H1 (cell line): ENCODE results near the gene KRT13. TPM values are rescaled to one million over a fixed set of nuclear protein-coding genes. Genes with fewer than 3 reads are reported as not detected.

ENCODE experiments used
- CTCF ChIA-PET: fragments of 300-600 bp; sonication (Branson Sonifier 250); formaldehyde crosslinking; loops from one replicate; lab custom pipeline; 2021; ENCODE audit not compliant: partially characterized antibody; lab: Charles Lee
- POLR2A ChIA-PET: fragments of 300-600 bp; sonication (Branson Sonifier 250); formaldehyde crosslinking; loops from one replicate; lab custom pipeline; 2021; ENCODE audit warnings: inconsistent platforms; ENCODE audit not compliant: partially characterized antibody; lab: Charles Lee
- DNase-seq, 2 experiments: peaks; one replicate each; pipeline versions ENCODE4 v3.0.0 to v3.0.0-alpha.2; 2010 to 2022; ENCODE audit warnings: low spot score in 2 of 2, low read depth in 1 of 2, mixed read lengths in 1 of 2
- FAIRE-seq: peaks from 2 replicates; lab custom pipeline; 2011; peaks lifted over from hg19 to GRCh38; lab: Jason Lieb, UNC
- H2AFZ ChIP-seq: 2 replicates; pipeline ENCODE4 v1.8.1; 2012; ENCODE audit warnings: low read length, inconsistent platforms
- H2AK5ac ChIP-seq: 2 replicates; pipeline ENCODE4 v1.6.1; 2013; ENCODE audit warnings: low read depth, low read length
- H2BK120ac ChIP-seq: replicated peaks from 2 replicates; pipeline ENCODE3; 2013; ENCODE audit warnings: low read depth, low read length, inconsistent platforms
- H2BK12ac ChIP-seq: 2 replicates; pipeline ENCODE4 v1.6.1; 2013; ENCODE audit warnings: low read depth, low read length
- H2BK15ac ChIP-seq: 2 replicates; pipeline ENCODE4 v1.6.1; 2013; ENCODE audit warnings: low read length
- H2BK20ac ChIP-seq: 2 replicates; pipeline ENCODE4 v1.6.1; 2013; ENCODE audit warnings: low read length
- H2BK5ac ChIP-seq: 2 replicates; pipeline ENCODE4 v1.6.1; 2013; ENCODE audit warnings: low read depth, low read length
- H3K14ac ChIP-seq: 2 replicates; pipeline ENCODE4 v1.6.1; 2013; ENCODE audit warnings: inconsistent platforms; ENCODE audit not compliant: insufficient read length
- H3K18ac ChIP-seq: 2 replicates; pipeline ENCODE4 v1.6.1; 2013; ENCODE audit warnings: low read length; ENCODE audit errors: extremely low read depth
- H3K23ac ChIP-seq: 2 replicates; pipeline ENCODE4 v1.6.1; 2013; ENCODE audit warnings: inconsistent platforms; ENCODE audit not compliant: insufficient read length
- H3K23me2 ChIP-seq: 2 replicates; pipeline ENCODE4 v1.6.1; 2013; ENCODE audit warnings: low read depth, low read length
- H3K27ac ChIP-seq: 2 replicates; pipeline ENCODE4 v1.6.1; 2011; ENCODE audit warnings: low read depth, low read length, inconsistent platforms
- H3K27me3 ChIP-seq, 4 experiments: replicated peaks in 1 of 4; 1 replicate in 1 of 4; 2 replicates in 3 of 4; pipeline versions ENCODE4 v1.6.1 to v1.8.1; 2011 to 2013; ENCODE audit warnings: low read length in 3 of 4, mild to moderate bottlenecking in 3 of 4, inconsistent platforms in 2 of 4, mixed read lengths in 2 of 4, moderate library complexity in 1 of 4; ENCODE audit not compliant: control insufficient read depth in 3 of 4, insufficient read depth in 3 of 4; ENCODE audit errors: extremely low read depth in 1 of 4
- H3K36me3 ChIP-seq, 4 experiments: 2 replicates each; pipeline versions ENCODE4 v1.6.1 to v1.8.1; 2011 to 2013; ENCODE audit warnings: mild to moderate bottlenecking in 4 of 4, low read length in 3 of 4, moderate library complexity in 2 of 4, control low read depth in 1 of 4, inconsistent platforms in 1 of 4; ENCODE audit not compliant: insufficient read depth in 4 of 4, control insufficient read depth in 2 of 4
- H3K4ac ChIP-seq: replicated peaks from 2 replicates; pipeline ENCODE3; 2013; ENCODE audit warnings: low read length, low read depth, mixed read lengths, inconsistent platforms; ENCODE audit not compliant: insufficient read length
- H3K4me1 ChIP-seq, 4 experiments: replicated peaks in 1 of 4; 1 replicate in 1 of 4; 2 replicates in 3 of 4; pipeline versions ENCODE4 v1.6.1 to v1.8.1; 2011 to 2013; ENCODE audit warnings: low read length in 3 of 4, inconsistent platforms in 2 of 4, mixed read lengths in 1 of 4; ENCODE audit not compliant: insufficient read depth in 4 of 4, control insufficient read depth in 3 of 4
- H3K4me2 ChIP-seq, 2 experiments: 2 replicates each; pipeline versions ENCODE4 v1.6.1 to v1.8.1; 2011 to 2013; ENCODE audit warnings: low read depth in 2 of 2, low read length in 2 of 2, control low read depth in 1 of 2, inconsistent platforms in 1 of 2, mild to moderate bottlenecking in 1 of 2; ENCODE audit not compliant: insufficient read depth in 1 of 2
- H3K4me3 ChIP-seq, 4 experiments: fragments of 200-600, 300-600 bp in 1 of 4; sonication (generic), shearing (Covaris generic), sonication (Bioruptor Twin) in 1 of 4; 2 replicates each; pipeline versions ENCODE4 v1.5.1 to v1.8.1; 2011 to 2016; ENCODE audit warnings: low read length in 4 of 4, low read depth in 3 of 4, control low read depth in 2 of 4, inconsistent platforms in 2 of 4, mild to moderate bottlenecking in 2 of 4, mixed read lengths in 1 of 4, moderate library complexity in 1 of 4; ENCODE audit not compliant: insufficient read depth in 2 of 4; ENCODE audit errors: extremely low read depth in 1 of 4
- H3K56ac ChIP-seq: replicated peaks from 2 replicates; pipeline ENCODE3; 2013; ENCODE audit warnings: low read depth, mild to moderate bottlenecking, mixed read lengths, low read length, inconsistent platforms; ENCODE audit not compliant: insufficient read length
- H3K79me1 ChIP-seq: 2 replicates; pipeline ENCODE4 v1.6.1; 2013; ENCODE audit warnings: low read depth, low read length, control low read depth
- H3K79me2 ChIP-seq, 2 experiments: 2 replicates each; pipeline versions ENCODE4 v1.6.1 to v1.8.1; 2012 to 2013; ENCODE audit warnings: low read length in 2 of 2, mild to moderate bottlenecking in 2 of 2, inconsistent platforms in 1 of 2; ENCODE audit not compliant: insufficient read depth in 2 of 2, control insufficient read depth in 1 of 2
- H3K9ac ChIP-seq, 4 experiments: replicated peaks in 1 of 4; 1 replicate in 1 of 4; 2 replicates in 3 of 4; pipeline versions ENCODE4 v1.6.1 to v1.8.1; 2011 to 2013; ENCODE audit warnings: low read depth in 3 of 4, low read length in 3 of 4, control low read depth in 2 of 4, mild to moderate bottlenecking in 2 of 4, moderate library complexity in 2 of 4, inconsistent platforms in 1 of 4; ENCODE audit errors: extremely low read depth in 1 of 4
- H3K9me3 ChIP-seq, 2 experiments: 2 replicates each; pipeline versions ENCODE4 v1.6.1 to v1.8.1; 2012 to 2013; ENCODE audit warnings: mild to moderate bottlenecking in 2 of 2, moderate library complexity in 2 of 2, control low read depth in 1 of 2, inconsistent platforms in 1 of 2, low read depth in 1 of 2, low read length in 1 of 2, mixed read lengths in 1 of 2; ENCODE audit not compliant: insufficient read depth in 2 of 2
- H4K20me1 ChIP-seq, 2 experiments: replicated peaks in 1 of 2; 2 replicates each; pipeline versions ENCODE3 to v1.8.1; 2011 to 2013; ENCODE audit warnings: inconsistent platforms in 2 of 2, low read length in 2 of 2, mild to moderate bottlenecking in 1 of 2; ENCODE audit not compliant: insufficient read depth in 2 of 2, control insufficient read depth in 1 of 2
- H4K5ac ChIP-seq: 2 replicates; pipeline ENCODE4 v1.6.1; 2013; ENCODE audit warnings: low read length, low read depth, mixed read lengths, inconsistent platforms; ENCODE audit not compliant: insufficient read length
- H4K8ac ChIP-seq: 2 replicates; pipeline ENCODE4 v1.8.0; 2013; ENCODE audit warnings: mild to moderate bottlenecking, moderate library complexity, low read length, inconsistent platforms; ENCODE audit not compliant: insufficient read depth; ENCODE audit errors: extremely low read depth
- H4K91ac ChIP-seq: replicated peaks from 2 replicates; pipeline ENCODE3; 2013; ENCODE audit warnings: low read length, mixed read lengths, inconsistent platforms; ENCODE audit not compliant: insufficient read length
- ATF2 ChIP-seq: IDR thresholded peaks from 2 replicates; pipeline ENCODE4 v1.6.1; 2012; ENCODE audit warnings: low read length, inconsistent platforms
- BACH1 ChIP-seq: IDR thresholded peaks from 2 replicates; pipeline ENCODE4 v1.6.1; 2012; ENCODE audit warnings: low read length, improper control_type of control experiment
- CBX8 ChIP-seq: fragments of 300-800, 300-1000 bp; sonication (generic); IDR thresholded peaks from 2 replicates; pipeline ENCODE4 v1.7.1; 2016; ENCODE audit warnings: low read depth, low read length, borderline replicate concordance
- EP300 ChIP-seq, 2 experiments: IDR thresholded peaks; 1 replicate in 1 of 2; 2 replicates in 1 of 2; pipeline ENCODE4 v1.6.1; 2011 to 2012; ENCODE audit warnings: low read depth in 2 of 2, low read length in 2 of 2, mild to moderate bottlenecking in 2 of 2, borderline replicate concordance in 1 of 2, inconsistent platforms in 1 of 2, moderate library complexity in 1 of 2
- FOSL1 ChIP-seq: IDR thresholded peaks from 2 replicates; pipeline ENCODE4 v1.6.1; 2011; ENCODE audit warnings: mild to moderate bottlenecking, low read depth, low read length, moderate library complexity; ENCODE audit not compliant: insufficient read depth
- PHF8 ChIP-seq: fragments of 200-600 bp; sonication (generic); conservative IDR thresholded peaks from 2 replicates; pipeline ENCODE4 v1.7.1; 2012; ENCODE audit warnings: low read depth, mild to moderate bottlenecking, inconsistent platforms, low read length, moderate library complexity
- POU5F1 ChIP-seq: IDR thresholded peaks from 2 replicates; pipeline ENCODE4 v1.6.1; 2011; ENCODE audit warnings: low read depth, mild to moderate bottlenecking, low read length, moderate library complexity
- SIX5 ChIP-seq: IDR thresholded peaks from 2 replicates; pipeline ENCODE4 v1.6.1; 2011; ENCODE audit warnings: mild to moderate bottlenecking, low read depth, low read length
- WGBS, 2 experiments: shearing (Covaris generic) in 1 of 2; methylation state at CpG; one replicate each; pipeline versions ENCODE4 v1.1.6 to v1.1.7; 2013 to 2015; ENCODE audit warnings: low lambda C conversion rate in 2 of 2, mixed read lengths in 2 of 2, inconsistent platforms in 1 of 2, low coverage in 1 of 2, missing lambda C conversion rate in 1 of 2; ENCODE audit not compliant: insufficient replicate concordance in 2 of 2, insufficient coverage in 1 of 2, insufficient read length in 1 of 2; ENCODE audit errors: extremely low coverage in 1 of 2, missing lambda C conversion rate in 1 of 2; 5-methylcytosine and 5-hydroxymethylcytosine counted together
- polyA plus RNA-seq, 7 experiments: library from polyadenylated mRNA; depleted of rRNA in 3 of 7; stranded (reverse) in 5 of 7; unstranded in 2 of 7; fragments of >200 nt in 5 of 7; fragments of 200-250 nt in 2 of 7; gene quantifications; 1 replicate in 5 of 7; 2 replicates in 1 of 7; 4 replicates in 1 of 7; pipeline versions ENCODE4 v1.2.1 to v1.2.3, GENCODE V29; 2011 to 2013; ENCODE audit warnings: missing spikeins in 2 of 7, mixed read lengths in 2 of 7
- total RNA-seq: library from RNA; stranded (reverse); fragmentation: NEBNext Ultra II Directional; extraction: Animal tissue kit (Norgen Biotek cat#: 25700); gene quantifications from 2 replicates; pipeline ENCODE4 v1.2.1, GENCODE V29; 2021
- TF ChIP-seq, protein P1 (sequence below): IDR thresholded peaks from 2 replicates; pipeline ENCODE4 v1.6.1; 2011; ENCODE audit warnings: low read length, improper control_type of control experiment

Gene KRT13
- total and polyA plus RNA-seq, 2 of the 8 experiments (the other 6 are each of a cell fraction or from before 2014, with no cell fraction given) = 0.09 TPM; not detected in 1

DNA sequence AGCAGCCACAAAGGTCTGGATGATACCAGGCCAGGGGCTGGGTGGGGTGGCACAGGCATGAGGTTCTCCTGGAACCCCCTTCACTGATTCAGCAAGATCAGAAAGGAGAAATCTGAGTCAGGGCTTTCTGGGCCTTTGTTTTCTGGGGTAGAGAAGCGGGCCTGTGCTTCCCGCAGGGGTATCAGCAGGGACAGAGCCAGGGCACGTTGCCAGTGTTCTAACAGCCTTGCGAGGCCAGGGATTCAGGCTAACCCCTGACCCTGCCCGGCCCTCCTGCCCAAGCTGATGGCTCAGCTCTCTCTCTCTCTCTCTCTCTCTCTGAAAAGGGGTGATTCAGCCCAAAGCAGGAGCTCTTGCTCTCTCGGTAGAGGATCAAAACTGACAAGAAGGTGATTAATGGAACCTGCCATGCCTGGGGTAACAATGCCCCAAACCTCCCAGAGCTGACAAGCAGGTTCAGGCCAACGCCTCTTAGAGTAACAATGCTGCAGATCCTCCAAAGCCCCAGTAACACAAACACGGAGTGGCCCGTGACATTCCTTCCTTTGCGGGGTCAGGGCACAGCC is 2.0 kb upstream of the KRT13 start:
- no peak overlapping the region for H3K4ac ChIP-seq
- no peak overlapping the region for H4K91ac ChIP-seq
- H3K4me3 ChIP-seq = no peak overlapping the region
- H3K27me3 ChIP-seq = no peaks in the 10 kb centered on the region
- no peaks in the 10 kb centered on the region for H3K9me3 ChIP-seq
- no peak overlapping the region for H4K5ac ChIP-seq
- H2BK12ac ChIP-seq = no peak overlapping the region
- H3K27ac ChIP-seq = no peak overlapping the region
- no peak for DNase-seq
- H2BK20ac ChIP-seq = no peak overlapping the region
- no peak overlapping the region for H3K4me2 ChIP-seq
- POLR2A ChIA-PET = interaction anchor here (1.3 to 1.9 kb wide), 3 partner anchors 9 to 37 kb away, joined by 3 to 8 read pairs (median 3); partner anchors contain the start of gene KRT19
- peaks cover 0 to 5% (median 3%) of the 10 kb centered on the region in 4 experiments; a peak in 5 of 7 replicates for H3K4me1 ChIP-seq
- no peaks in the 10 kb centered on the region; the same call in 1 of the 2 replicates for H3K23me2 ChIP-seq
- FAIRE-seq = no peak
- no peak overlapping the region for H3K9ac ChIP-seq
- no peaks in the 10 kb centered on the region for H4K20me1 ChIP-seq
- H3K79me1 ChIP-seq = no peaks in the 10 kb centered on the region
- H3K18ac ChIP-seq = no peak overlapping the region
- H3K36me3 ChIP-seq = no peaks in the 10 kb centered on the region
- H2AFZ ChIP-seq = no peak overlapping the region
- H4K8ac ChIP-seq = no peak overlapping the region; the same call in 1 of the 2 replicates
- no peak overlapping the region for H2BK5ac ChIP-seq
- H3K56ac ChIP-seq = no peak overlapping the region
- no peak overlapping the region for H3K23ac ChIP-seq
- 64% methylated on average over 10 of the region's 10 CpGs; no CpG with 5 or more reads in 1 of the 2 experiments for WGBS, 2 experiments
- H3K79me2 ChIP-seq = no peaks in the 10 kb centered on the region
- CTCF ChIA-PET = interaction anchor here (1.2 to 33.9 kb wide), 5 partner anchors 12 to 156 kb away, joined by 3 to 427 read pairs (median 5); no protein-coding TSS in a partner anchor
- H3K14ac ChIP-seq = no peak overlapping the region
- no peak overlapping the region for H2AK5ac ChIP-seq
- H2BK120ac ChIP-seq = no peak overlapping the region
- H2BK15ac ChIP-seq = no peak overlapping the region; the same call in 1 of the 2 replicates
- TF ChIP-seq PHF8 (no peak), POU5F1 (no peak), EP300 (IDR thresholded peaks at IDR 0.05; ENCODE audit: borderline replicate concordance in 1 of 2, low read depth in 2 of 2, low read length in 2 of 2) (no peak), SIX5 (no peak), BACH1 (no peak), ATF2 (no peak), FOSL1 (no peak), CBX8 (no peak)
- TF ChIP-seq, protein P1, sequence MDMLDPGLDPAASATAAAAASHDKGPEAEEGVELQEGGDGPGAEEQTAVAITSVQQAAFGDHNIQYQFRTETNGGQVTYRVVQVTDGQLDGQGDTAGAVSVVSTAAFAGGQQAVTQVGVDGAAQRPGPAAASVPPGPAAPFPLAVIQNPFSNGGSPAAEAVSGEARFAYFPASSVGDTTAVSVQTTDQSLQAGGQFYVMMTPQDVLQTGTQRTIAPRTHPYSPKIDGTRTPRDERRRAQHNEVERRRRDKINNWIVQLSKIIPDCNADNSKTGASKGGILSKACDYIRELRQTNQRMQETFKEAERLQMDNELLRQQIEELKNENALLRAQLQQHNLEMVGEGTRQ = no peak
